ENCODE results near the gene DOP1B.
"Not testable (repeated sequence)": the region's sequence is repeated elsewhere in the genome, so short reads cannot be mapped to it uniquely, and the experiment has no call there.

DOP1B gene

DNA sequence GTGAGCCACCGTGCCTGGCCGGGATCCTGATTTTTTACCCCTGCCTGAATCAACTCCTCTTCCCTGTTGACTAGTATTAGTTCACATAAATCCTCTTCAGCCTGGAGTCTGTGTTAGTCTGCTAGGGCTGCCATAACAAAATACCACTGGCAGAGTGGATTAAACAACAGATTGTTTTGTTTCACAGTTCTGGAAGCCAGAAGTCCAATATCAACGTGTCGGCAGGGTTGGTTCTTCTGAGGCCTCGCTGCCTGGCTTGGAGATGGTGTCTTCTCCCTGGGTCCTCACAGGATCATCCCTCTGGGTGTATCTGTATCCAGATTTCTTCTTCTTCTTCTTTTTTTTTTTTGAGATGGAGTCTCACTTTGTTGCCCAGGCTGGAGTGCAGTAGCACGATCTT lies 18.2 kb downstream of the DOP1B start:
- DNase-seq = no peak

DNA sequence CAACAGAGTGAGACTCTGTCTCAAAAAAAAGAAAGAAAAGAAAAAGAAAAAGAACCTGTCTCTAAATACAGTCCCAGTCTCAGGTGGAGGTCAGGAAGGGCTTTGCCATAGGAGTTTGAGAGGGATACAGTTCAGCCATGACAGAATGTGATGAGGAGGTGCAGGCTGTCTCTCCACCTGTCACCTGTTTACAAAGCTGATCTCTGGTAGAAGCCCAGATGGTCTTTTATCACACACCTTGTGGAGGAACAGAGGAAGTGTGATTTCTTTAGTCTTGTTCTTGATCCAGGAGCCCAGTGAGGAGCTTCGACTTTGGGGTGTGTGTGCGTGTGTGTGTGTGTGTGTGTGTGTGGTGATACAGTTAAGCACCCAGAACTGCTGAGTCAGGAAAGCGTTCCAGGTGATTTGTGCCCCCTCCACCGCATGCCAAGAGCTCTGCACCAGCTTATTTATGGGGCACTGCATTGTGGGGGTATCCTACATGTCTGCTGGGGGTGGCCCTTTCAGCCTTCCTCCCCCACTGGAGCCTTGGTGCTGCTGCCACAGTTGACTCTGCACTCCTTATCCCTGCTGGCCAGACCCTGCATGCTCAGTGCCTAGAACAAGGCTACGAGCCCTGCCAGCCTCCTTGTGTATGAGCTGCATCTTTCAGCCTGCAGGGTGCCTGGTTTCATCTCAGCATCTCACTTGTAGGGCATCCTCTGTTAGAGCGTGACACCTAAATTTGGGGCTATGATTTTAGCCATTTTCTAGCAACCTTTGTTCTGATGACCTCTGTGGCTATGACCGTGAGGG lies 19.3 kb downstream of the DOP1B start:
- DNase-seq = peak; percentile 32

DNA sequence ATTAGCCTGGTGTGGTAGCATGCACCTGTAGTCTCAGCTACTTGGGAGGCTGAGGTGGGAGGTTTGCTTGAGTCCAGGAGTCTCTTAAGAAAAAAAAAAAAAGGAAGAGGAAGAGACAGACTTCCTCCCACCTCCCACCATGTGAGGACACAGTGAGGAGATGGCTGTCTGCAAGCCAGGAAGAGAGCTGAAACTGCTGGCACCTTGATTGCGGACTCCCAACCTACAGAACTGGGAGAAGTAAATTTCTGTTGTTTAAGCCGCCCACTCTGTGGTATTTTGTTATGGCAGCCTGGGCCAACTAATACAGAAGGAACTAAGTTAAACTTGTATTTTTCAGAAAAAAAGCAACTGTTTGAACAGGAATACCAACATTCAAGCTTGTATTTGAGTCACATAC lies 21.7 kb downstream of the DOP1B start:
- no peak for DNase-seq

DNA sequence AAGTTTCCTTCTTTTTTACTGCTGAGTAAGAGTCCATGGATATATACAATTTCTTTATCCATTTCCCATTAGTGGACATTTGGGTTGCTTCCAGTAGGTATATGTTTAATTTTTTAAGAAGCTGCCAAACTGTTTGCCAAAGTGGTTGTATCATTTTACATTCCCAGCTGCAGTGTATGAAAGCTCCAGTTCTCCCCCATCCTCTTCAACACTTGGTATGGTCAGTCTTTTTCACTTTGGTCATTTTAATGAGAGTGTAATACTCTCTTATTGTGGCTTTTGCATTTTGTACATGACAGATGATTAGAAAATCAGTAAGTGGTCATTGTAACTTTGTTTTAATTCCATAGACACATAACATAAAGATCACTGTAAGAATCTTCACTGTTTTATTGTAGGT lies 22.5 kb downstream of the DOP1B start:
- no peak for DNase-seq

DNA sequence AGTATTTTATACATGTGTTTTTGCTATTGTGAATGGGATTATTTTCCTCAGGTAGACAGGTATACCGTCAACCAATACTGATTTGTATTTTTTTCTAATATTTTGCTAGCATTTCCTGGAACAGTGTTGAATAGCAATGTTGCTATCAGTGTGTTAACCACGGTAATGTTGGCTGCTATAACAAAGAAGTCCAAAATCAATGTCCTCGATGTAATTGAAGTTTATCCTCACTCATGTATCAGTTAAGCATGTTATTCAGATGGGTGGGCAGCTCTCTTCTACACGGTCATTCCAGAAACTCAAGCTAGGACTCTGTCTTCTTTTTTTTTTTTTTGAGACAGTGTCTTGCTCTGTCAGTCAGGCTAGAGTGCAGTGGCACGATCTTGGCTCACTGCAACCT lies 24.3 kb downstream of the DOP1B start:
- DNase-seq = no peak

DNA sequence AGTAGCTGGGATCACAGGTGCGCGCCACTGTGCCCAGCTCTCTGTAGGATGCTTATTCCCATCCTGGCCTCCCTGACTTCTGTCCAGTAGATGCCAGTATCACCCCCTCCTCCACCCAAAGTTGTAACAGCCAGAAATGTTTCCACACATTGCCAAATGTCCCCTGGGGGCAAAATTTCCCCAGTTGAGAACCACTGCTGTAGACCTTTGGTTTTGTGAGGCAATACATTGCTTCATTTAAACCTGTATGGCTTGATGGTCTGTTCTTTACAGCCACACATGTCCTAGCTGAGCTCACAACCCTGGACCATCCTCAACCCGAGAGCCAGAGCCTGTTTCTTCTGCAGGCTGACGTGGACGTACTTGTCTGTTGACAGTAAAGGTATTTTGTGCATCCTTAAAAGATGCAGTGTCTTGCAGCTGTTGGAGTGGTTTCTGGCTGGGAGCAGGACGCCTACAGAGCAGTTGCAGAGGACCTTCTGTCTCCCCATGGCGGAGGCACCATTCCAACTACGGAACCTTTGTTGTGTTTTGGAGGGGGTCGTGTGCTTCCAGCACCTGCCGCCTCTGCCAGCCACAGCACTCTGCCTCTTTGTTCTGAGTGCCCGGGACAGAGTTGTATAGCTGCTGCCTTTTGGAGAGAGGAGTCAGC lies 26.6 kb downstream of the DOP1B start:
- DNase-seq = no peak

DNA sequence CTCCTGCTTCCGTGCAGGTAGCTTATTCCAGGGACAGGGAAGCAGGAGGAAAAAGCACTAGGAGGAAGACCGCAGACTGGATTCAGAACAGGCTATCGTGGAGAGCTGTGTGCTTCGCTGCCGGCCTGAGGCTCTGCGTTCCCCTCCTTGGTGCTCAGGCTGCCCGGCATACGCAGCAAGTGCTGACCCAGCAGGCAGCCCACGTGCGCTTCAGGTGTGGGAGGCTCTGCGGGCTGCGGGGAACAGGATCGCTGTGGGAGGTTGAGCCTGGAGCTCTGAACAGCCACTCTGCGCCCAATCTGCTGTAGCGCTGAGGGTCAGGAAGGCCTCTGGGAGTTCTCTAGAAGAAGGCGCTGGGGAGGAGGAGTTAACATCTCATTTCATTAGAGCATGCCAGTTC lies 27.9 kb downstream of the DOP1B start:
- DNase-seq = no peak

DNA sequence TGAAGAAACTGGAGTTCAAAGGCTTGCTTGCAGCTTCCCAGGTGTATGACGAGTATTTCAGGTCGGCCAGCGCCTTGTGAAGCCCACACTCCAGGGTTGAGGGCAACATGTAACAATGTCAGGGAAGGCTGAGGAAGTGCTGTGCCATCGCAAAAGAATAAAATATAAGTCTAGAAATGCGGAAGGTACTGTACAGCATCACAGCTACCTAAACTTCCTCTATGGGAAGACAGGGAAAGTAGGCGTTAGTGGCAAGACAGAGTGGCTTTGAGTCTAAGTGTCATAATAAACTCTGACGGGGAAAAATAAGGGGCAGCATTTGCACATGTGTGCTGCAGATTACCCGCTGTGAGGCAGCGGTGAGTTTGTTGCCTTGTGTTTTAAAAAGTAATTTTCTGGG lies 28.9 kb downstream of the DOP1B start:
- no peak for DNase-seq

DNA sequence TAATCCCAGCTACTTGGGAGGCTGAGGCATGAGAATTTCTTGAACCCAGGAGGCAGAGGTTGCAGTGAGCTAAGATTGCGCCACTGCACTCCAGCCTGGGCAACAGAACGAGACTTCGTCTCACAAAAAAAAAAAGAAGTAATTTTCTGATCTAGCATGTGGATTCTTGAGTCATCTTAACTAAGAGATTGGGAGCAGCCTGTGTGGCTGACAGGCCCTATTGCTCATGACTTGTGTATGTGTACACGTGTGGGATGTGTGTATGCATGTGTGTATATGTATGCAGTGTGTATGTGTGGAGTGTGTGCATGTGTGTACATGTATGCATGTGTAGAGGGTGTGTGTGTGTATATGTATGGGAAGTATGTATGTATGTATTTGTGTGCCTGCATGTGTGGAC lies 29.5 kb downstream of the DOP1B start:
- no peak for DNase-seq

DNA sequence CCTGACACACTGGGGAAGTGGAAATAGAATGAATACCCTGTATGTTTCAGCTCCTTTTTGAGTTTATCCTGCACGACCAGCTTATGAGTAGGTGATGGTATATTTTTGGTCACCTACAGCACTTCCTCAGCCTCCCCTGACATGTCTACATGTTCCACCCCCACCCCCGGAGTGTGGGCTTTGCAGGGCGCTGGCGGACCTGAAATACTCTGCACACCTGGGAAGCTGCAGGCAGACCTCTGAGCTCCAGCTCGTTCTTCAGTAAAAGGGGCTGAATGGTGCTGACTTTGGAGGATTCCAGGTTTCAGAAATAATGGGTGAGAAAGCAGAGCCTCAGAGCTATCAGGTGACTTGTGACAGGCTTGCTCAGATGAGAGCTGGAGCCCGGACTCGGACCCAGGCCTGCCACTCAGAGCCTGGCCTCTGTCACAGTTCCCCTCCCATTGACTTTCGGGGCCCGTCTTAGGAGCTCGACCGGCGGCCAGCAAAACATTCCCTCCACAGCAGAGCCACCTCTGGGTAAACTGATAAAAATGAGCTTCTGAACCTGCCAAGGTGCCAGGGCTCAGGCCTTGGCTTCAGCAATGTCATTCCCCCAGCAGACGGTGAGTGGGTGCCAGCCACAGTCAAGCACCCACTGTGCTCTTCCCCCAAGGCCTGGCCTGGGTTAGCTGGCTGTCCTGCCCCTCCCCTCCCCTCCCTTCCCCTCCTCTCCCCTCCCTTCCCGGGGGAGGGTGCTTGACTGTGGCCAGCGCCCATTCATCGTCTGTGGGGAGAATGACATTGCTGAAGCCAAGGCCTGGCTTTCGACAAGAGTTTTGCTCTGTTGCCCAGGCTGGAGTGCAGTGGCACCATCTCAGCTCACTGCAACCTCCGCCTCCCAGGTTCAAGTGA lies 30.1 kb downstream of the DOP1B start:
- DNase-seq = no peak

DNA sequence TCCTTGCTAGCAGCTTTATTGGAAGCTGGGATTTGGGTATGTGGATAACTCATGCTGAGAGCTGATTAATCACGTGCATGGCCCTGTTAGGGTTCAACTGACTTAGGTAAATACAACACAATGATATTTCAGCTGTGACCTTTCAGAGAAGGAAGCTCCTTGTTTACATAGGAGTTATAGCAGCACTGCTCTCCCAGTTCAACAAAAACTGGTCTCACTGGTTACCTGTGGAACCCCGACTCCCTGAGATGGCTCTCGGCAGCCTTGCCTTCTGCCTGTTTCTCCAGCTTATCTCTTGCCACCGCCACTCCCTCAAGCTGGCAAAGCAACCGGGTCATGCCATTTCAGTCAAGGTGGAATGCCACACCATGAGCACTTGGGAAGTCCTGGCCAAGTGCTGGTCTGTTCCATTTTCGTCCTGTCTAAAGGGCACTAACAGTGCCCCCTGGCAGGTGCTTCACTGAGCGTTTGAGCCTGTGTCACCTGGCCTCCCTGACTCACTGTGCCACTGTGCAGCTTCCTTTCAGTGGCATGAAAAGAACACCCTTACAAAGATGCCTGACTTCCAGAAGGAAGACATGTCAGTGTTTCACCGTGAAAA lies 31.6 kb downstream of the DOP1B start:
- no peak for DNase-seq

DNA sequence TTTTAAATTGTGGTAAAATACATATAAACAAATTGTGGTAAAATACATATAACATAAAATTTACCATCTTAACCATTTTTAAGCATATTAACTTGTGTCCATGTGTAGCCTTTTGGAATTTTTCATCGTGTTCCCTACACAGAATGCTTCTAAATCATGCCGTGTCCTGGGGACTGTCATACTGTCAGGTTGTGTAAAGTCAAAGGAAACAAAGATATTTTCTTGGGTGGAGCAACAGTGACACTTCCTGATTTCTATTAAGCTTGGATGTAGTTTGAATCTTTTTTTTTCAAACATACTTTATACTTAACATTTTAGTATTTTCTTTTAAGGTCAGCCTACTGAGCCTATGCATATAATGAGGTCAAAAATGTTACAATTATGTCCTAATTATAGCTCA lies 32.3 kb downstream of the DOP1B start:
- no peak for DNase-seq

DNA sequence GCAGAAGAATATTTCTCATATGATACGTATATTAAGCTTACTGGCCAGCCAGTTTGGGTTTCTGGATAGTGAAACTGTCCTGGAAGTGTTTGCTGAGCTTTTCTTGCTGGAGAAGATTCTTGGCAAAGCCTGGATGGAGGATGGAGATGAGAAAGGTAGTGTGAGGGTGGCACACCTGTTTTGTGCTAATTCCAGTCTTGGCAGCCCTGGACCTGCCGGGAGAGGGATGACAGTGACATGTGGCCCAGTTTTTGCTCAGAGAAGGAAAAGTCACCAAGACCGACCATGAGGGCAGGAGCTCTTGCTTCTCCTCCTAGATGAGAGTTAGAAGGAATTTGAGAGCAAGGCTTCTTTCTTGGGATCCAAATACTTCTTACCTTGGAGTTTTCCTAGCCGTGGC lies 34.1 kb downstream of the DOP1B start:
- no peak for DNase-seq

DNA sequence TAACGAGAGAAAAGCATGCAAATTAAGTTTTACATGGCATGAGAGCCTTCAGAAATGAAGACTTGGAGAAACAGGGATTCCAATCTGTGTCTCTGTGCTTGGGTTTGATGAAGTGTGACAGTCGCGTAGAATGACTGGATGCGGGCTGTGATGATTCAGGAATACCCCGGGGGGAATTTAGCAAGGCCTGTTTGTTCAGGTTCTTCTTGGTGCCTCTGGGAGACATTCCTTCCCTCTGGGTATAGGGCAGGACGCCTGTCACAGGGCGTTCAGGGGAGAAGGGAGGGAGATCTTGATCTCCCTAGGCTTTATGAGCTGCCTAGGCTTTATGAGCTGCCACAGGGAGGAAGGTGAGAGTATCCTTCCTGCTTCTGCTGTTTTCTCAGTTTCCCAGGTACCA lies 36.6 kb downstream of the DOP1B start:
- DNase-seq = no peak

DNA sequence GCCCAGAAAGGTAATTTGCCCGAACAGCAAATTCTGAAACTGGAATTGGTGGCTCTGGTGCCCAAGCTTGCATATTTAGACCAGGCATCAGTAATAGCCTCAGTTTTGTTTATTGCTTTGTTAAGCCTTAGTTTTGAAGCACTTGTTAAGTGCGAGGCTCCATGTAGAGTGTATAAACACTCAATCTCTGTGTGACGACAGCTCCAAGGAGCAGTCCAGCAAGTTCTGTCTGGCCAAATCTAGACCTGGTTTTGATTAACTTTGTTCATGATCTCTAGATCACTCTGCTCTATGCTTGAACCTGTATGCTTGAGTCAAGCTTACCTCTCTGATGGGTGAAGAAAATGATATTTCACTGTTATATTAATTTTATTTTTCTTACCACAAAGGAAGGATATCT lies 37.4 kb downstream of the DOP1B start:
- DNase-seq = no peak

DNA sequence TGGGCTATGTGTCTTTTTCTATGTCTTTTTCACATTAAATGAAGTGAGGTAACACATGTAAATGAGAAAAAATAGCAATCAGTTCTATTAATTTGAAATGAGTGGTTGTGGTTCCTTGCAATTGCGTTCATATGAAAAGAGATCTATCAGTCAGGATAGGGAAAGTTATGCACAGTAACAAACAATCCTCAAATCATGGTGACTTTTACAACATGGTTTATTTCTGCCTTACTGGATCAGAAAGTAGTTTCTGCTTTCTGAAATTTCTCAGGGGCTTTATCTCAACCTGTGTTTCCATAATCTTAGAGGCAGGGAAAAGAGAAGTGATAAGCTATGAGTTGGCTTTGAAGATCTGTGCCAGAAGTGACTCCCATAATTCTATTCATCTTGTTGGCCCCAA lies 39.0 kb downstream of the DOP1B start:
- DNase-seq = no peak

DNA sequence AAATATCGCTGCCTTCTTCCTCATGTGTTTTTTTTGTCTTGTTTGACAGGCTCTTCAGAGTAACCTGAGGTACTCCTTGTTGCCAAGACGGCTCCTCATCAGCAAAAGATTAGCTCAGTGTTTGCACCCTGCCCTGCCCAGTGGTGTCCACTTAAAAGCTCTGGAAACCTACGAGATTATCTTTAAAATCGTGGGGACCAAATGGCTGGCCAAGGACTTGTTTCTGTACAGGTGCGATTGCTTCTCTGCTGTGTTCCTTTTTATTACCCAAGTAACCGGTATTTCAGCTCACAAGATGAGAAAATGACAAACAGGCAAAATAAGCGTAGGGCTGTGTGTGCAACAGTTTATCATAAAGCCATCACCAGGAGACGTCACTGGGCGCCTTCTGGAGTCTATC lies 42.4 kb downstream of the DOP1B start:
- DNase-seq = no peak

DNA sequence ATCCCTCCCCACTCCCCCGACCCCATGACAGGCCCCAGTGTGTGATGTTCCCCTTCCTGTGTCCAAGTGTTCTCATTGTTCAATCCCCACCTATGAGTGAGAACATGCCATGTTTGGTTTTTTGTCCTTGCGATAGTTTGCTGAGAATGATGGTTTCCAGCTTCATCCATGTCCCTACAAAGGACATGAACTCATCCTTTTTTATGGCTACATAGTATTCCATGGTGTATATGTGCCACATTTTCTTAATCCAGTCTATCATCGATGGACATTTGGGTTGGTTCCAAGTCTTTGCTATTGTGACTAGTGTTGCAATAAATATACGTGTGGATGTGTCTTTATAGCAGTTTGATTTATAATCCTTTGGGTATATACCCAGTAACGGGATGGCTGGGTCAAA lies 43.0 kb downstream of the DOP1B start:
- DNase-seq = not testable (repeated sequence)

DNA sequence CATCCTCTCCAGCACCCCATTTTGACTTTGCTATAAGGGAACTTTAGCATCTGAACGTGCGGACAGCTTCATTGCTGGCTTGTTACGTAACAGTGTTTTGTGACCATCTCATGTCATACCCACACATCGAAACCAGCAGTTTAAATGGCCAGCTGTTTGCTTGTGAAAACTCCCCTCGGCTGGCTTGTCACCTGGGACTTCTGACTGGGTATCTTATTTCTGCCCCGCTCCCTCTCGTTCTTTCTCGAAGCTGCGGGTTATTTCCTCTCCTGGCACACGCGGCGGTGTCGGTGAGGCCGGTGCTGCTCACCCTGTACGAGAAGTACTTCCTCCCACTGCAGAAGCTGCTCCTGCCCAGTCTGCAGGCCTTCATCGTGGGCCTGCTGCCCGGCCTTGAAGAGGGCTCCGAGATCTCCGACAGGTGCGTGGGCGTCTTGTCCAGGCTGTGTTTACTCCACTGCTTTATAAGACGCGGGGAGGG lies 43.5 kb downstream of the DOP1B start:
- DNase-seq = no peak

DNA sequence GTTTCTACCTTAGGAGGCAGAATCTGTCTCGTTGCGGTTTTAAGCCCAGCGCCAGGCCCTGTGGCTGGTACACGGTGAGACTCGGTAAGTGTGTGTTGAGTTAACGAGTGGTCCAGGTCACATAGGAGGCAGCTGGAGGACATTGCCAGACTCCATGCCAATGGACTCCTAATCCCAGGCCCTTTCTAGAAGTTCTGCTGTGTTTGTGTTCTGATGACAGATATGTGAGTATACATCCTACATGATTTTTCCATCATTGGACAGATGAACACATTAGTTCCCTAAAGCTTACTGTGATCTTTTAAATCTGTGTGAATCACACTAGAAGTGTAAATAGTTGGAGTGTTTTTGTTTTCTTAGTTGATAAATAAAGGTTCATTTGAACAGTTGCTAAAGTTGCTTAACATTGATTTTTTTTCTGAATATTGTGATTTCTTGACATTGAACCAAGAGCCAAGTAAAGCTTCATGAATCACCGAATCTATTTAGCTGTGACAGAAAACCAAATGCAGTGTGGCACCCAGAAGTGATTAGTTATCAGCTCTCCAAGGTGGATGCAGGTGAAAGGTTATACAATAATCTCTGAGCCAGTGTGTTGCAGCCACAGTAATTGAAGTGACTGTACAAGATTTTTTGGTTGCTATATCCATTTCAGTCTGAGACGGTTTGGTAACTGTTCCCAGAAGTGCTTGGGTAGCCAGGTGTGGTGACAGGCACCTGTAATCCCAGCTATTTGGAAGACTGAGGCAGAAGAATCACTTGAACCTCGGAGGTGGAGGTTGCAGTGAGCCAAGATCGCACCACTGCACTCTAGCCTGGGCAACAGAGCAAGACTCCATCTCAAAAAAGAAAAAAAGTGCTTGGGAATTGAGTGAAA lies 46.3 kb downstream of the DOP1B start:
- no peak for DNase-seq

DNA sequence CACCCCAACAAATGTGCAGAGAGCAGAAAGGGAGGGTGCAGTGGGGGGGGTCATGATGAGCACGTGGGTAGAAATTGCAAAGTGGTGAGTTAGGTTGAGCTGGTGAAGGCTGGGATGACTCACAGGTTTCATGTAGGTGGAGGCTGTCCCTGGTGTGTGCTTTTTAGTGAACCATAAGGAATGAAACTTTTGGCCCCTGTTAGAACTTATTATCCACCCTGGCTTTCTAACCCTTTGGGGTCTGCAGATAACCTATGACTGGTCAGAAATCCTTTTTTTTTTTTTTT lies 46.9 kb downstream of the DOP1B start:
- no peak for DNase-seq

DNA sequence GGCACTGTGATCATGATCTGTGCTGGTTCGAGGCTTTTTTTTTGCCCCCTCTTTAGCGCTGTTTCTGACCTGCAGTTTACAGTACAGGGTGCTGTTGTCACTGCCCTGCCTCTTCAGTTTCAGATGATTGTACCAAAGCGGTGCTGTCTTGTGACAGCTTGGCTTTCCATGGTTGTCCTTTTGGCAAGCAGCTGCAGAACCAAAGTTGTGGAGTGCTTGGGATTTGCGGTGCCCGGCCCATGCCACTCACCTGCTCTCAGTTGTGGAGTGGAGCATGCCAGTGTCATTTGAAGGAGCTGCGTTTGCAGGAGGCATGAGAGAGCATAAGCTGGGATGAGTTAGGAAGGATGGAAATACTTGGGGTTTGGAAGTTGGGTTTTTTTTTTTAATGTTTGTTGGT lies 48.4 kb downstream of the DOP1B start:
- DNase-seq = no peak

DNA sequence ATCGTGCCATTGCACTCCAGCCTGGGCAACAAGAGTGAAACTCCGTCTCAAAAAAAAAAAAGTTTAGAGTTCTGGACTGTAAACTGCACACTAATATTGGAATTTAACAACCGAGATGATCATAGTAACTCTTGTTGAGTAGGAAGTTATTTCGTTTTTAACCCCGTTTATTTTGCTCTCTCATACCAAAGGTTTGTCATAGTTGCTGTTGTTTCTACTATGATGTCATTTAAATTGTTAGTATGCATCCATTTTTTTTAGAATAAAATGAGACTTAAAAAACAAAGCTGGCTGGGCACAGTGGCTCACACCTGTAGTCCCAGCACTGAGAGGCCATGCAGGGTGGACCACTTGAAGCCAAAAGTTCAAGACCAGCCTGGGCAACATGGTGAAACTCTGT lies 49.3 kb downstream of the DOP1B start:
- no peak for DNase-seq

All from NCI-H82 (cell line).